GM18870 (cell line): ENCODE data around the gene ZNF106.

Experiments used
- ATAC-seq: cut with Tn5 transposase; IDR thresholded peaks from one replicate; pipeline ENCODE4 v1.9.1; 2021; ENCODE audit warnings: moderate library complexity; ENCODE audit not compliant: unreplicated experiment

Gene ZNF106

GRCh38 chr15:42373274-42373673 lies 117.7 kb downstream of the ZNF106 start:
- no peak for ATAC-seq

GRCh38 chr15:42371096-42371495 lies 119.8 kb downstream of the ZNF106 start:
- no peak for ATAC-seq

- no peak for ATAC-seq
Measured at GRCh38 chr15:42368096-42368495, 122.8 kb downstream of the ZNF106 start.

GRCh38 chr15:42367041-42367440 lies 123.9 kb downstream of the ZNF106 start:
- ATAC-seq, result no peak

GRCh38 chr15:42365921-42366550 lies 124.9 kb downstream of the ZNF106 start:
- ATAC-seq, result no peak

- ATAC-seq, result no peak
Measured at GRCh38 chr15:42364529-42364928, 126.4 kb downstream of the ZNF106 start.

- no peak for ATAC-seq
Measured at GRCh38 chr15:42363942-42364341, 127.0 kb downstream of the ZNF106 start.

GRCh38 chr15:42363487-42363886 lies 127.5 kb downstream of the ZNF106 start:
- ATAC-seq, result no peak
